Stimulated activated CD8-positive, alpha-beta memory T cell treated with anti-CD3 and anti-CD28 coated beads, Interleukin-4, amount 100 ng/mL, for 4 hours (primary cell): Measurements from ENCODE around the gene SPECC1L.
"Not testable (repeated sequence)": the region's sequence is repeated elsewhere in the genome, so short reads cannot be mapped to it uniquely, and the experiment has no call there.

Experiments
- DNase-seq, 2 donors: peaks; one replicate each; pipeline ENCODE4 v3.0.0-alpha.2; 2020; ENCODE audit warnings: low read depth in 2 of 2, low spot score in 1 of 2

The SPECC1L gene, protein sequence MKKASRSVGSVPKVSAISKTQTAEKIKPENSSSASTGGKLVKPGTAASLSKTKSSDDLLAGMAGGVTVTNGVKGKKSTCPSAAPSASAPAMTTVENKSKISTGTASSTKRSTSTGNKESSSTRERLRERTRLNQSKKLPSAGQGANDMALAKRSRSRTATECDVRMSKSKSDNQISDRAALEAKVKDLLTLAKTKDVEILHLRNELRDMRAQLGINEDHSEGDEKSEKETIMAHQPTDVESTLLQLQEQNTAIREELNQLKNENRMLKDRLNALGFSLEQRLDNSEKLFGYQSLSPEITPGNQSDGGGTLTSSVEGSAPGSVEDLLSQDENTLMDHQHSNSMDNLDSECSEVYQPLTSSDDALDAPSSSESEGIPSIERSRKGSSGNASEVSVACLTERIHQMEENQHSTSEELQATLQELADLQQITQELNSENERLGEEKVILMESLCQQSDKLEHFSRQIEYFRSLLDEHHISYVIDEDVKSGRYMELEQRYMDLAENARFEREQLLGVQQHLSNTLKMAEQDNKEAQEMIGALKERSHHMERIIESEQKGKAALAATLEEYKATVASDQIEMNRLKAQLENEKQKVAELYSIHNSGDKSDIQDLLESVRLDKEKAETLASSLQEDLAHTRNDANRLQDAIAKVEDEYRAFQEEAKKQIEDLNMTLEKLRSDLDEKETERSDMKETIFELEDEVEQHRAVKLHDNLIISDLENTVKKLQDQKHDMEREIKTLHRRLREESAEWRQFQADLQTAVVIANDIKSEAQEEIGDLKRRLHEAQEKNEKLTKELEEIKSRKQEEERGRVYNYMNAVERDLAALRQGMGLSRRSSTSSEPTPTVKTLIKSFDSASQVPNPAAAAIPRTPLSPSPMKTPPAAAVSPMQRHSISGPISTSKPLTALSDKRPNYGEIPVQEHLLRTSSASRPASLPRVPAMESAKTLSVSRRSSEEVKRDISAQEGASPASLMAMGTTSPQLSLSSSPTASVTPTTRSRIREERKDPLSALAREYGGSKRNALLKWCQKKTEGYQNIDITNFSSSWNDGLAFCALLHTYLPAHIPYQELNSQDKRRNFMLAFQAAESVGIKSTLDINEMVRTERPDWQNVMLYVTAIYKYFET

DNA sequence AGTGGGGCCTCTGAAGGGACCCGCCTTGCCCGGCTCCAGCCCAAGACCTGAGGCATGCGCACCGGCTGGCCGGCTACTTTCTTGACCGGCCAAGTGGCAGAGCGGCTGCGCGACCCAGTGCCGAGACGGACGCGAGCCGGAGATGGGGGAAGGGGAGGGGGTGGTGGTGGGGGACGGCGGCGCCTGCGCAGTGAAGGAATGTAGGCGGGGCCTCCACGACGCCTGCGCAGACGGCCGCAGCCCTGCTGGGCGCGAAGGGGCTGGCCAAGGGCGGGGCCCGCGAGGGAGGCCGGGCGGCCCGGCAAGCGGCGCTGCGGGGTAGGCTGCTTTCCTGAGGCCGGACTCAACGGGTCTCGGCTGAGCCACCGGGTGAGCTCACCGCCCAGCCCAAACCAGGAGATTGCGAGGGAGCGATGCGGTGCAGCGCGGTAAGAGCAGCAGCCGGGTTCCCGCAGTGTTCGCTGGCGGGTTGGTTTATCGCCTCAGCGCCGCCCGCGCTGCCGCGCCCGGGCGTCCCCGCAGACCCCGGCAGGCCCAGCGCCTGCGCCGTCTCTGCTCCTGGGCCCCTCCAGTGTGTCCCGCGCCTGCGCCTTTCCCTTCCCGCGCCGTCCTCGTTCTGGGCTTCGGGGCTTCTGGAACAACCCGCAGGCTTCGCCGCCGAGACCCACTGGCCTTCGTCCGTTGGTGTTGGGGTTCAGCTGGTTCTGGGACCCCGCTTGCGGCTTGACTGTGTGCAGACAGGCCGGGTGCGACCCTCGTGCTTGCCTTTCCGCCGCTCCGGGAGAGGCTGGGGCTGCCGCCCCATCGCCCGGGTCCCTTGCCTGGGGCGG lies at the start of gene SPECC1L:
TSS of gene SPECC1L (plus strand) at position 276 of the 830 bp plus-strand sequence. CDS start 31,401 bp downstream, outside the sequence.
- peak; percentile 69 to 79 for DNase-seq

DNA sequence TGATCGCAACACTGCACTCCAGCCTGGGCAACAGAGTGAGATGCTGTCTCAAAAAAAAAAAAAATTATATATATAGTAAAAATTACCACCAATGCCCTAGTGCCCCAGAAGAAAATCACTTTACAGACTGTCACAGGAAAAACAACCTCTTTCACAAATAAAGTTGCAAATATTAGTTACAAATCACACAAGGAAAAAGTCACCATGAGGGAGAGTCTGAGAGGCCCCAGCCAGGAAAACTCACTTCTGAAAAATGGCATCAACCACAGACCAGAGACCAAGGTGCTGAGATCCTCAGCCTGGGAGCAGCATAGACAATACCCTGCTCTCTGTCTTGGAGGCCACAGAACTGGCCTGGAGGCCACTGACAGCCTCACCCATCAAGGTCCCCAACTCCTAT lies 46.2 kb upstream of the SPECC1L start:
- DNase-seq = no peak

DNA sequence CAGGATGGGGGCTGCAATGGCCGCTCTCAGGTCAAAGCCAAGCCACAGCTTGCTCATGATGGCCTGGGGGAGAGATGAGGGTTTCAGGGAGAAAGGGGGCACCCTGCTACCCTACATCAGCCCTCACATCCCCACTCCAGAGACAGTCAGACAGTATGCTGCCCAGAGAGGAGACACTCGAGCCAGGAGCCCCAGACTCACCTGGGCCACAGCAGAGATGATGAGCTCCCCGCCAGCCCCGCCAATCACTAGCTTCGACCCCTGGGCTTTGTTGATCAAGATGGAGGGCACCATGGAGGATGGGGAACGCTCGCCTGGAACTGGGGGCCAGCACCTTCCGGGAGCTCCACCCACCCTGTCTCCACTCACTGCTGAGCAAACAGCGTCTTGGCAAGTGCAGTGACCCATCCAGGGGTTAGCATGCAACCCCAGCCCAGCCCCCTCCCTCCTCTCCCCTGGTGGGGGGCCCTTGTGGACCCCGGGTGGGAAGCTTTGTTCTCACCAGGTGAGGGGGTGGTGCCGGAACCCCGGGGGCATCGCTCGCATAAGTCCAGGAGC lies 45.5 kb upstream of the SPECC1L start:
- no peak for DNase-seq

DNA sequence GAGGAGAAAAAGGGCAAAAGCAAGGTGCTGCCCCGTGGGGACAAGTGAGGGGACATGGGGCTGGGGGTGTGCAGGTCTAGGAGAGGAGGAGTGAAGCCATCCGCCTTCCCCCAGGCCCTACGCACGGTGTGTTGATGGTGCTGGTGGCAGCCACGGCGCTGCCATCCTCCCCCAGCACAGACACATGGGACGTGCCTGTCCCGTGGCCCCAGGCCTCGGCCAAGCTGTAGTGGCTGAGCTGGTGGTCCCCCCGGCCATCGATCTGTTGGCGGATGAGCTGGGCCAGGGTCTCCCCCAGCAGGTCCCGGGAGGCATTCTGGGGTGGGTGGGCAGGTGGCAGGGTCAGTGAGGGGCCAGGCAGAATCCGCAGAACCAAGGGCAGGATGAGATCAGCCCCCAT lies 44.7 kb upstream of the SPECC1L start:
- no peak for DNase-seq

DNA sequence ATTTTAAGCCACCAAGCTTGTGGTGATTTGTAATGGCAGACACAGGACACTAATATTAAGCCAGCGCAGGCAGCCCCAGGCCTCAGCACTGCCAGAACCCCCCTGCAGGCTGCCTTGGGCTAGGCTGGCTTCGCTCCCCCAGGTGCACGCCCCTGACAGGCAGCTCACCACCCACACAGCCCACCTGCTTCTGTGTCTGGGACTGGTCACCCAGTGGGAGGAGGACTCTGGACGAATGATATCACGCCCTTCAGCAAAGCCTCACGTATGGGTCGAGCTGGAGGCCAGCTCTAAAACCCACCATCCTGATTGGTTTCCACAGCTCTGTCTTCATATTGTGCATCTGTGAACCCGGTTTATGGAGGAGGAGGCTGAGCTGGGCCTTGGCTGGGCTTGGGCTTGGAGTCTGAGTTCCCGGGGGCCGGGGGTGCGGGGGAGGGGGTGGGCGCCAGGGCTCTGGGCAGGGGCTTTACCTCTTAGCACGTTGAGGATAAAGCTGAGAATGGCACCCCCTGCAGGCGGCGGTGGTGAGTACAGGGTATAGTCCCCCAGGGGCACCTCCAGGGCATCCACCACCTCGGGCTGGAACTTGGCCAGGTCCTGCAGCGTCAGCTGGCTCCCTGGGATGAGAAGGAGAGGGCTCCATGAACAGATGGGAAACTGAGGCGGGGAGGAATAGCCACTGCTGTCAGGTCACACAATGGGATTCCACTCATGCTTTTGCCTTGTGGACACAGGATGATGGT lies 39.5 kb upstream of the SPECC1L start:
- DNase-seq = peak; percentile 13 to 39

DNA sequence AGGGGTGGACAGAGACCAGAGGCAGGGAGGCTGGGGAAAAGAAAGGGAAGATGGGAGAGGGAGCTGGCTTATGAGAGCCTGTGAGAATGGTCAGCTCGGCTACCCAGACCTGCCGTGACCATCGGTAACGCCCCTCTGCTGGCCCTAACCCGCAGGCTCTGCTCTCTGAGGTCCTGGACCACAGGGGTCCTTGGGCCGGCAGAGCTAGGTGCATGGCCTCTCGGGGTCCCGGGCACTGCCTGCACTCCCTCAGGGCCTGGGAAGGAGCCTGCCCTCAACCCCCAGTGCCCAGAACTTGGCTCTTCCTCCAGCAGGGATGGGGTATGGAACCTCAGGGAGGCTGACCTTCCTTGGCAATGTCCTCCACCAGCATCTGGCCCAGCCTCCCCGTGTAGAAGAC lies 38.9 kb upstream of the SPECC1L start:
- DNase-seq = no peak

DNA sequence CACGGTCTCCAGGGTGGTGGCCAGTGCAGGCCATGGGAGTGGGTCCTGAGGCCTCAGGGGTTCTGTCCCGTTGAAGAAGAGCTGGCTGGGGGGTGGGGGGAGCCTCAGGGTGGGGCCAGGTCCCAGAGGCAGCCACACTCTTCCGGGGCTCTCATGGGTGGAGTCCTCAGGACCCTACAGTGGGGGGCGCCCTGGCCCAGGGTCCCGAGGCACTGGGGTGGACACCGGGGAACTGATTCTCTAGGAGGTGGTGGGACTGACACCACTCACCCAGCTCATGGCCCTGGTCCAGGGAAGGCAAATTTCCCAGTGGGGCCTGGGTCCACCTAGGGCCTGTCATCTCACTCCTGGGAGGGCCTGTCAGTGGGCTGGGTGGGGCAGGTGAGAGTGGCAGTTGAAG lies 38.5 kb upstream of the SPECC1L start:
- no peak for DNase-seq

DNA sequence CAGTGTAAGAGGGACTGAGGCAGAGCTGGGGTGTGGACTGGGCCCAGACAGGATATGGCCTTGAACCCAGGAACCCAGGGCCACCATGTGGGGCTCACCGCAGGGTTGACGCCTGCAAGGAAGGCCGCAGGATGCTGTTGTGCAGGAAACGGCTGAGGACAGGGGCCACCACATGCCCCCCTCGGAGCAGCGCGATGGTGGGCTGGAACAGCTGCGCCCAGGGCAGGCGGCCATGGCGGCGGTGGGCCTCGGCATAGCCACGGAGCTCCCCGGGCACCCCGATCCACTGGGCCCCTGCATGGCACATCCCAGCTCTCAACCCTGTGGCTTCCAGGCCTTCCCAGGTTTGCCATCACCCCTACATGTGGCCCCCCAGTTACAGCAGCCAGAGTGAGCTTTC lies 37.9 kb upstream of the SPECC1L start:
- DNase-seq = no peak

DNA sequence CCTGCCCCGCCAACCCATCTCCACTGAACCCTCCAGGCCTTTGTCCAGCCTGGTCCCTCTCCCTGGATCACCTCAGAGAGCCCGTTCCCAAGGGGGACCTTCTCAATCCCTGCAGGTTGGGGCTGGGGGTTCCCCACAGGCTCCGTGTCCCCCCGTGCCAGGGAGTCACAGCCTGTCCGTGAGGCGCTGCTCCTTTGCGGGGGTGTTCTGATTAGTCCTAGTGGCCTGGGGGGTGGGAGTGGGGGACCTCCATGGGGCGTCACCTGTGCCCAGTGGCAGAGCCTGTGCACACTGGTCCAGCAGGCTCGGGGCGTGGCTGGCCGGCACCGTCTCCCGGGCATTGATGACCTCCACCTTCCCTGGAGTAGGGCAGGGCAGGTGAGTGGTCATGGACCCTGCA lies 37.4 kb upstream of the SPECC1L start:
- no peak for DNase-seq

DNA sequence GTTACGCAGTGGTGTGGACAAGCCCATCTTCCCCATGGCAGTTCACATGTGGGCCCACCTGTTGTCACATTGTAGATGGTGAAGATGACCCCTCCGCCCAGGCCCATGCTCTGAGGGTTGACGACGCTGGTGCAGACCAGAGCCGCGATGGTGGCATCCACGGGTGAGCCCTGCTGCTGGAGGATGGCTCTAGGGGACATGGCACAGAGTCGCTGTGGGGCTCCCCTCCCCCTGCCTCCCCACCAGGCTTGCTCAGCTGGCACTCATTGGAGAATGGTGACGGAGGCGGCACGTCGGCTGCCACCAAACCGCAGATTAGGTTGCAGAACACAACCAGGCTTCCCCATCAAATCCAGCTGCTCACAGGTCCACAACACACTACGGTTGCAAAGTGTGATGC lies 36.8 kb upstream of the SPECC1L start:
- DNase-seq = no peak

DNA sequence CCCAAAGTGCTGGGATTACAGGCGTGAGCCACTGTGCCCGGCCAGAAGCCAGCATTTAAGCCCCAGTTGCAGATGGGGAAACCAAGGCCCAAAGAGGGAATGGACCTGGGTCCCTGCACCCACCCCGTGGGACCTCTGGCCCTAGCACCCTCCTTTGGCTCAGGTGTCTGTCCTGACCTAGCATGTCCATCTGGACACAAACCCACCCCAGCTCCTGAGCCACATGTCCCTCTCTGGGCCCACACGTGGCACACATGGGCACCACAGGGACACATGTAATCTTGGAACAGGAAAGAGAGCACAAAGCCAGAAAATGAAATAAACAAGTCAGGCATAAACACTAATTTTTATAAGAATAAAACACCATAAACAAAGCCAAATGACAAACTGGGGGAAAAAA lies 35.3 kb upstream of the SPECC1L start:
- DNase-seq = no peak

DNA sequence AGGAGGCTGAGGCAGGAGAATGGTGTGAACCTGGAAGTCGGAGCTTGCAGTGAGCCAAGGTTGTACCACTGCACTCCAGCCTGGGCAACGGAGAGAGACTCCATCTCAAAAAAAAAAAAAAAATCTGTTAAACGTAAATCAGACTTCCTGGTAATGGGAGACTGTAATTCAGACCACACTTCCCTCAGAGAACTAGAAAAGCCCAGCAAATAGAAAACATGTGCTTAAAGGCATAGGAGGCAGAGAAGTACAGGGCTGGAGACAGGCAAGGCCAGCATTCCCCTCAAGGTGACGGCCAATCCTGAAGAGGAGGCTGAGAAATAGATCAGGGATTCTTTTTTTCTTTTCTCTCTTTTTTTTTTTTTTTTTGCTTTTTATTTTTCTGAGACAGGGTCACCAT lies 34.0 kb upstream of the SPECC1L start:
- DNase-seq = no peak

DNA sequence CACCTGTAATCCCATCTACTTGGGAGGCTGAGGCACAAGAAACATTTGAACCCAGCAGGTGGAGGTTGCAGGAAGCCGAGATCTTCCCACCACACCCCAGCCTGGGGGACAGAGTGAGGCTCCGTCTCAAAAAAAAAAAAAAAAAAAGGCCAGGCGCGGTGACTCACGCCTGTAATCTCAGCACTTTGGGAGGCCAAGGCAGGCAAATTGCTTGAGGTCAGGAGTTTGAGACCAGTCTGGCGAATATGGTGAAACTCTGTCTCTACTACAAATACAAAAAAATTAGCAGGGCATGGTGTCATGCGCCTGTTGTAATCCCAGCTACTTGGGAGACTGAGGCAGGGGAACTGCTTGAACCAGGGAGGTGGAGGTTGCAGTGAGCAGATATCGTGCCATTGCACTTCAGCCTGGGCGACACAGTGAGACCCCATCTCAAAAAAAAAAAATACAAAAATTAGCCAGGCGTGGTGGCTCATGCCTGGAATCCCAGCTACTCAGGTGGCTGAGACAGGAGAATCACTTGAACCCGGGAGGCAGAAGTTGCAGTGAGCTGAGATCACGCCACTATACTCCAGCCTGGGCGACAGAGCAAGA lies 32.4 kb upstream of the SPECC1L start:
- DNase-seq = not testable (repeated sequence)

DNA sequence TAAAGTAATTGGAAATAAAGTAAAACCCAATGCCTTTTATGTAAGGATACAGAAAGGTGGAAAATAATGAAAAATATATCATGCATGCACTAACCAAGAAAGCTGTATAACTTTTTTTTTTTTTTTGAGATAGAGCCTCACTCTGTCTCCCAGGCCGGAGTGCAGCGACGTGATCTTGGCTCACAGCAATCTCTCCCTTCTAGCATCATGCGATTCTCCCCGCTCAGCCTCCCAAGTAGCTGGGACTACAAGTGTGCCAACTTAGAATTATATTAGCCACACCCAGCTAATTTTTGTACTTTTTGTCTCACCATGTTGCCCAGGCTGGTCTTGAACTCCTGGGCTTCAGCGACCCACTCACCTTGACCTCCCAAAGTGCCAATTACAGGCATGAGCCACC lies 30.2 kb upstream of the SPECC1L start:
- no peak for DNase-seq

DNA sequence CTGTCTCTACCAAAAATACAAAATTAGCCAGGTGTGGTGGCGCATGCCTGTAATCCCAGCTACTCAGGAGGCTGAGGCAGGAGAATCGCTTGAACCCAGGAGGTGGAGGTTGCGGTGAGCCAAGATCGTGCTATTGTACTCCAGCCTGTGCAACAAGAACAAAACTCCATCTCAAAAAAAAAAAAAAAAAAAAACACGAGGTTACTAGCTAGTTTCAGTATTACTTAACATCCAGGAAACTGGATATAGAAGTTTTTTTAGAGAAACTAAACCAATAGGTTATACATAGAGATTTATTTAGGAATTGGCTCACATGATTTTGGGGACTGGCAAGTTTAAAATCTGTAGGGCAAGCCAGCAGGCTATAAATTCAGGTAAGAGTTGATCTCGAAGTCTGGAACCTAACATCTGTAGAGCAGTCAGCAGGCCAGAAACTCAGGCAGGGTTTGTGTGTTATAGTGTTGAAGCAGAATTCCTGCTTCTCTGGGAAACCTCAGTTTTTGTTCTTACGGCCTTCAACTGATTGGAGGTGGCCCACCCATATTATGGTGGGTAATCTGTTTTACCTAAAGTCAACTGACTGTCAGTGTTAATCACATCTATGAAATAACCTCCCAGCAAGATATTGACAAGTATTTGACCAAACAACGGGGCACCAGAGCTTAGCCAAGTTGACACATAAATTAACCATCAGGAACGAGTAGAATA lies 29.5 kb upstream of the SPECC1L start:
- DNase-seq = not testable (repeated sequence)

DNA sequence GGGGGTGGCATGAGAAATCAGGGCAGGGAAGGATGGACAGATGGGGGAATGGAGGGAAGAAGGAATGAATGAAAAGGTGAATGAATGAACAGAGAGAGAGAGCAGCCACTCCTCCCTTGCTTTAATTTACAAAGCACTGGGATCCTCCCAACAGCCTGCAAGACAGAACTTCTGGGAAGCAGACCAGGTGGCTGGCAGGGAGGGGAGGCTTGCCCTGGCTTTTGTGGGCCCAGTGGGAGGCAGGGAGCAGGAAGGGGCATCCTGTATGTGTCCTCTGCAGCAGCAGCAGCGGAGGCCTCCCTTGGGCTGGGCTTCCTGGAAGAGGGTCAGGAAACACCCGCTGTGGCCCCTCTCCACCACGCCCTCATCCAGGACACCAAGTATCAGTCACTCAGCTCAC lies 27.2 kb upstream of the SPECC1L start:
- not testable (repeated sequence) for DNase-seq

DNA sequence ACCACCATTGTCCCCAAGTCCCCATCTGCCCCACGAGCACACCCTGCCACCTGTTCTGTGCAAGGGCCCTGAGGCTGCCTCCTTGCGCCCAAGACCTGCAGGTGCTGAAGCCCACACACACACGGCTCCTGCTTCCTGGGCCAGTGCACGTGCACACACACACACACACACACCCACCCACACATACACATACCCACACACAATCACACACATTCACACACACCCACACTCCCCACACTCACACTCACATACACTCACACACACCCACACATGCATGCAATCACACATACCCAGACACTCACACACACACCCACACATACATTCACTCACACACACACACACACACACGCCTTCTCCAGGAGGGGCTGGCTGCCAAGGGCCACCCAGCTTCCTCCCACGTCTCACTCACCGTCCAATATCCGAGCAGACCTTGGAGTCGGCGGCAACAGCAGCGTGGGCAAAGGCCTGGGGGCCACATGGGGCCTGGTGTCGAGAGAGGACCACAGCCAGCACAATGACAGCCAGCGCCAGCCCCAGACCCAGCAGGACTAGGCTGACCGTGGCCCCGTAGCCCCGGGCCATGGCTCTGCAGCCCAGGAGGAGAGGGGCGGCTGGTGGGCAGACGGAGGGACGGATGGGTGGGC lies 26.4 kb upstream of the SPECC1L start:
- no peak for DNase-seq

DNA sequence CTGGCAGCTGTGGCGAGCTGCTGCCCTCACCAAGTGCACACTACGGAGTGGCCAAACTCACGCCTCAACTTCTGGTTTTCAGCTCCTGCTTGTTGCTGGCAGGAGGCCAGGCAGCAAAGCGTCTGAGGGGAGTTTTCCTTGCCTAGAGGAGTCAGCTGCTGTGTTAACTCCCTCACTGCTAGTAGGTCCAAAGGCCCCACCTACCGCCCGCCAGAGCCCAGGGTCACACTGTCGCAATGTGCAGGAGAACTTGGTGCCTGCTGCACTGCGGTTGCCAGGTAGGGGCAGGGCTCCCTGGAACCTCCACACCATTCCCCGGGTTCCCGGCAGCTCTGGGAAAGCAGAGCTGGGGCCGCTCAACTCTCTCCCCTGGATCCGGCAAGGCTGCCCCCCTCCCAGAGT lies 25.6 kb upstream of the SPECC1L start, which contains the start of gene GGT5:
TSS of gene GGT5 (minus strand) at position 53 of the 402 bp plus-strand sequence. CDS start 357 bp downstream, outside the sequence.
- not testable (repeated sequence) for DNase-seq
